H1 (cell line): ENCODE data around the gene RPL18A. TPM values are rescaled to one million over a fixed set of nuclear protein-coding genes. Genes with fewer than 3 reads are reported as not detected.
A peak's percentile ranks its signal among the peaks of the same experiment; 100 is the strongest.

Experiments
- CTCF ChIA-PET: fragments of 300-600 bp; sonication (Branson Sonifier 250); formaldehyde crosslinking; loops from one replicate; lab custom pipeline; 2021; ENCODE audit not compliant: partially characterized antibody; lab: Charles Lee
- POLR2A ChIA-PET: fragments of 300-600 bp; sonication (Branson Sonifier 250); formaldehyde crosslinking; loops from one replicate; lab custom pipeline; 2021; ENCODE audit warnings: inconsistent platforms; ENCODE audit not compliant: partially characterized antibody; lab: Charles Lee
- DNase-seq, 2 experiments: peaks; one replicate each; pipeline versions ENCODE4 v3.0.0 to v3.0.0-alpha.2; 2010 to 2022; ENCODE audit warnings: low spot score in 2 of 2, low read depth in 1 of 2, mixed read lengths in 1 of 2
- FAIRE-seq: peaks from 2 replicates; lab custom pipeline; 2011; peaks lifted over from hg19 to GRCh38; lab: Jason Lieb, UNC
- H2AFZ ChIP-seq: 2 replicates; pipeline ENCODE4 v1.8.1; 2012; ENCODE audit warnings: low read length, inconsistent platforms
- H2AK5ac ChIP-seq: 2 replicates; pipeline ENCODE4 v1.6.1; 2013; ENCODE audit warnings: low read depth, low read length
- H2BK120ac ChIP-seq: replicated peaks from 2 replicates; pipeline ENCODE3; 2013; ENCODE audit warnings: low read depth, low read length, inconsistent platforms
- H2BK12ac ChIP-seq: 2 replicates; pipeline ENCODE4 v1.6.1; 2013; ENCODE audit warnings: low read depth, low read length
- H2BK15ac ChIP-seq: 2 replicates; pipeline ENCODE4 v1.6.1; 2013; ENCODE audit warnings: low read length
- H2BK20ac ChIP-seq: 2 replicates; pipeline ENCODE4 v1.6.1; 2013; ENCODE audit warnings: low read length
- H2BK5ac ChIP-seq: 2 replicates; pipeline ENCODE4 v1.6.1; 2013; ENCODE audit warnings: low read depth, low read length
- H3K14ac ChIP-seq: 2 replicates; pipeline ENCODE4 v1.6.1; 2013; ENCODE audit warnings: inconsistent platforms; ENCODE audit not compliant: insufficient read length
- H3K18ac ChIP-seq: 2 replicates; pipeline ENCODE4 v1.6.1; 2013; ENCODE audit warnings: low read length; ENCODE audit errors: extremely low read depth
- H3K23ac ChIP-seq: 2 replicates; pipeline ENCODE4 v1.6.1; 2013; ENCODE audit warnings: inconsistent platforms; ENCODE audit not compliant: insufficient read length
- H3K23me2 ChIP-seq: 2 replicates; pipeline ENCODE4 v1.6.1; 2013; ENCODE audit warnings: low read depth, low read length
- H3K27ac ChIP-seq: 2 replicates; pipeline ENCODE4 v1.6.1; 2011; ENCODE audit warnings: low read depth, low read length, inconsistent platforms
- H3K27me3 ChIP-seq, 4 experiments: replicated peaks in 1 of 4; 1 replicate in 1 of 4; 2 replicates in 3 of 4; pipeline versions ENCODE4 v1.6.1 to v1.8.1; 2011 to 2013; ENCODE audit warnings: low read length in 3 of 4, mild to moderate bottlenecking in 3 of 4, inconsistent platforms in 2 of 4, mixed read lengths in 2 of 4, moderate library complexity in 1 of 4; ENCODE audit not compliant: control insufficient read depth in 3 of 4, insufficient read depth in 3 of 4; ENCODE audit errors: extremely low read depth in 1 of 4
- H3K36me3 ChIP-seq, 4 experiments: 2 replicates each; pipeline versions ENCODE4 v1.6.1 to v1.8.1; 2011 to 2013; ENCODE audit warnings: mild to moderate bottlenecking in 4 of 4, low read length in 3 of 4, moderate library complexity in 2 of 4, control low read depth in 1 of 4, inconsistent platforms in 1 of 4; ENCODE audit not compliant: insufficient read depth in 4 of 4, control insufficient read depth in 2 of 4
- H3K4ac ChIP-seq: replicated peaks from 2 replicates; pipeline ENCODE3; 2013; ENCODE audit warnings: low read length, low read depth, mixed read lengths, inconsistent platforms; ENCODE audit not compliant: insufficient read length
- H3K4me1 ChIP-seq, 4 experiments: replicated peaks in 1 of 4; 1 replicate in 1 of 4; 2 replicates in 3 of 4; pipeline versions ENCODE4 v1.6.1 to v1.8.1; 2011 to 2013; ENCODE audit warnings: low read length in 3 of 4, inconsistent platforms in 2 of 4, mixed read lengths in 1 of 4; ENCODE audit not compliant: insufficient read depth in 4 of 4, control insufficient read depth in 3 of 4
- H3K4me2 ChIP-seq, 2 experiments: 2 replicates each; pipeline versions ENCODE4 v1.6.1 to v1.8.1; 2011 to 2013; ENCODE audit warnings: low read depth in 2 of 2, low read length in 2 of 2, control low read depth in 1 of 2, inconsistent platforms in 1 of 2, mild to moderate bottlenecking in 1 of 2; ENCODE audit not compliant: insufficient read depth in 1 of 2
- H3K4me3 ChIP-seq, 4 experiments: fragments of 200-600, 300-600 bp in 1 of 4; sonication (generic), shearing (Covaris generic), sonication (Bioruptor Twin) in 1 of 4; 2 replicates each; pipeline versions ENCODE4 v1.5.1 to v1.8.1; 2011 to 2016; ENCODE audit warnings: low read length in 4 of 4, low read depth in 3 of 4, control low read depth in 2 of 4, inconsistent platforms in 2 of 4, mild to moderate bottlenecking in 2 of 4, mixed read lengths in 1 of 4, moderate library complexity in 1 of 4; ENCODE audit not compliant: insufficient read depth in 2 of 4; ENCODE audit errors: extremely low read depth in 1 of 4
- H3K56ac ChIP-seq: replicated peaks from 2 replicates; pipeline ENCODE3; 2013; ENCODE audit warnings: low read depth, mild to moderate bottlenecking, mixed read lengths, low read length, inconsistent platforms; ENCODE audit not compliant: insufficient read length
- H3K79me1 ChIP-seq: 2 replicates; pipeline ENCODE4 v1.6.1; 2013; ENCODE audit warnings: low read depth, low read length, control low read depth
- H3K79me2 ChIP-seq, 2 experiments: 2 replicates each; pipeline versions ENCODE4 v1.6.1 to v1.8.1; 2012 to 2013; ENCODE audit warnings: low read length in 2 of 2, mild to moderate bottlenecking in 2 of 2, inconsistent platforms in 1 of 2; ENCODE audit not compliant: insufficient read depth in 2 of 2, control insufficient read depth in 1 of 2
- H3K9ac ChIP-seq, 4 experiments: replicated peaks in 1 of 4; 1 replicate in 1 of 4; 2 replicates in 3 of 4; pipeline versions ENCODE4 v1.6.1 to v1.8.1; 2011 to 2013; ENCODE audit warnings: low read depth in 3 of 4, low read length in 3 of 4, control low read depth in 2 of 4, mild to moderate bottlenecking in 2 of 4, moderate library complexity in 2 of 4, inconsistent platforms in 1 of 4; ENCODE audit errors: extremely low read depth in 1 of 4
- H3K9me3 ChIP-seq, 2 experiments: 2 replicates each; pipeline versions ENCODE4 v1.6.1 to v1.8.1; 2012 to 2013; ENCODE audit warnings: mild to moderate bottlenecking in 2 of 2, moderate library complexity in 2 of 2, control low read depth in 1 of 2, inconsistent platforms in 1 of 2, low read depth in 1 of 2, low read length in 1 of 2, mixed read lengths in 1 of 2; ENCODE audit not compliant: insufficient read depth in 2 of 2
- H4K20me1 ChIP-seq, 2 experiments: replicated peaks in 1 of 2; 2 replicates each; pipeline versions ENCODE3 to v1.8.1; 2011 to 2013; ENCODE audit warnings: inconsistent platforms in 2 of 2, low read length in 2 of 2, mild to moderate bottlenecking in 1 of 2; ENCODE audit not compliant: insufficient read depth in 2 of 2, control insufficient read depth in 1 of 2
- H4K5ac ChIP-seq: 2 replicates; pipeline ENCODE4 v1.6.1; 2013; ENCODE audit warnings: low read length, low read depth, mixed read lengths, inconsistent platforms; ENCODE audit not compliant: insufficient read length
- H4K8ac ChIP-seq: 2 replicates; pipeline ENCODE4 v1.8.0; 2013; ENCODE audit warnings: mild to moderate bottlenecking, moderate library complexity, low read length, inconsistent platforms; ENCODE audit not compliant: insufficient read depth; ENCODE audit errors: extremely low read depth
- H4K91ac ChIP-seq: replicated peaks from 2 replicates; pipeline ENCODE3; 2013; ENCODE audit warnings: low read length, mixed read lengths, inconsistent platforms; ENCODE audit not compliant: insufficient read length
- HDAC6 ChIP-seq: IDR thresholded peaks from one replicate; pipeline ENCODE4 v1.7.1; 2012; ENCODE audit warnings: low read depth, mild to moderate bottlenecking, inconsistent platforms, low read length, moderate library complexity
- MAX ChIP-seq: IDR thresholded peaks from 2 replicates; pipeline ENCODE4 v1.6.1; 2012; ENCODE audit warnings: inconsistent platforms
- RAD21 ChIP-seq, 2 experiments: IDR thresholded peaks in 1 of 2; conservative IDR thresholded peaks in 1 of 2; 2 replicates each; pipeline ENCODE4 v1.6.1; 2011; ENCODE audit warnings: low read depth in 2 of 2, low read length in 2 of 2, improper control_type of control experiment in 1 of 2, inconsistent platforms in 1 of 2, mild to moderate bottlenecking in 1 of 2, moderate library complexity in 1 of 2
- SIX5 ChIP-seq: IDR thresholded peaks from 2 replicates; pipeline ENCODE4 v1.6.1; 2011; ENCODE audit warnings: mild to moderate bottlenecking, low read depth, low read length
- WGBS, 2 experiments: shearing (Covaris generic) in 1 of 2; methylation state at CpG; one replicate each; pipeline versions ENCODE4 v1.1.6 to v1.1.7; 2013 to 2015; ENCODE audit warnings: low lambda C conversion rate in 2 of 2, mixed read lengths in 2 of 2, inconsistent platforms in 1 of 2, low coverage in 1 of 2, missing lambda C conversion rate in 1 of 2; ENCODE audit not compliant: insufficient replicate concordance in 2 of 2, insufficient coverage in 1 of 2, insufficient read length in 1 of 2; ENCODE audit errors: extremely low coverage in 1 of 2, missing lambda C conversion rate in 1 of 2; 5-methylcytosine and 5-hydroxymethylcytosine counted together
- polyA plus RNA-seq, 7 experiments: library from polyadenylated mRNA; depleted of rRNA in 3 of 7; stranded (reverse) in 5 of 7; unstranded in 2 of 7; fragments of >200 nt in 5 of 7; fragments of 200-250 nt in 2 of 7; gene quantifications; 1 replicate in 5 of 7; 2 replicates in 1 of 7; 4 replicates in 1 of 7; pipeline versions ENCODE4 v1.2.1 to v1.2.3, GENCODE V29; 2011 to 2013; ENCODE audit warnings: missing spikeins in 2 of 7, mixed read lengths in 2 of 7
- total RNA-seq: library from RNA; stranded (reverse); fragmentation: NEBNext Ultra II Directional; extraction: Animal tissue kit (Norgen Biotek cat#: 25700); gene quantifications from 2 replicates; pipeline ENCODE4 v1.2.1, GENCODE V29; 2021

Gene RPL18A
- total and polyA plus RNA-seq, 2 of the 8 experiments (the other 6 are each of a cell fraction or from before 2014, with no cell fraction given), result 2,749 to 3,938 TPM

- FAIRE-seq, result no peak
- H3K27me3 ChIP-seq, result no peaks in the 10 kb centered on the region; a peak in 1 of 7 replicates
- peak overlapping the region; percentile 49 to 74 (median 64) for H3K4me3 ChIP-seq
- peak overlapping the region; percentile 97; the same call in 1 of the 2 replicates for H2AFZ ChIP-seq
- H3K9me3 ChIP-seq, result no peaks in the 10 kb centered on the region
- peak overlapping the region; percentile 82 for H2BK15ac ChIP-seq
- peak overlapping the region; percentile 85 to 91 for H3K4me2 ChIP-seq
- H3K27ac ChIP-seq, result no peak overlapping the region
- H3K56ac ChIP-seq, result no peak overlapping the region
- peaks cover 0 to under 1% of the 10 kb centered on the region in 2 experiments for H4K20me1 ChIP-seq
- no peaks in the 10 kb centered on the region for H3K79me1 ChIP-seq
- peaks cover 0 to 15% (median 3%) of the 10 kb centered on the region in 4 experiments; a peak in 6 of 7 replicates for H3K4me1 ChIP-seq
- ChIA-PET POLR2A (interaction anchor here (0.8 to 4.0 kb wide), 4 partner anchors 11 to 33 kb away, joined by 4 to 29 read pairs (median 12); partner anchors contain the start of gene RPL18A), CTCF (interaction anchor here (1.5 to 1.8 kb wide), 3 partner anchors 24 to 229 kb away, joined by 5 to 6 read pairs (median 5); no protein-coding TSS in a partner anchor)
- H2BK20ac ChIP-seq, result no peak overlapping the region
- no peak overlapping the region for H2BK5ac ChIP-seq
- H3K36me3 ChIP-seq, result no peaks in the 10 kb centered on the region
- TF ChIP-seq HDAC6 (no peak), MAX (no peak; the same call in 1 of the 2 replicates), RAD21 (IDR thresholded peaks at IDR 0.05 in 1 of 2, conservative IDR thresholded peaks at IDR 0.05 in 1 of 2; ENCODE audit: low read depth in 2 of 2, low read length in 2 of 2) (no peak), SIX5 (no peak)
- H4K5ac ChIP-seq, result no peak overlapping the region
- H2BK120ac ChIP-seq, result no peak overlapping the region
- peaks cover 5% of the 10 kb centered on the region; the same call in 1 of the 2 replicates for H3K23me2 ChIP-seq
- H2AK5ac ChIP-seq, result no peak overlapping the region
- no peak overlapping the region for H3K4ac ChIP-seq
- no peaks in the 10 kb centered on the region for H3K79me2 ChIP-seq
- peak overlapping the region; percentile 35 for H4K91ac ChIP-seq
- no peak overlapping the region for H3K14ac ChIP-seq
- no peak for DNase-seq
- H2BK12ac ChIP-seq, result no peak overlapping the region; the same call in 1 of the 2 replicates
- WGBS, 2 experiments, result 53% methylated on average over 24 of the region's 25 CpGs; no CpG with 5 or more reads in 1 of the 2 experiments
- H4K8ac ChIP-seq, result peak overlapping the region; percentile 92; the same call in 1 of the 2 replicates
- no peak overlapping the region for H3K23ac ChIP-seq
- peak overlapping the region in 2 of 4 experiments; percentile 20 to 32; a peak in 3 of 7 replicates for H3K9ac ChIP-seq
- no peak overlapping the region for H3K18ac ChIP-seq
These were observed 28.3 kb upstream of the RPL18A start for GRCh38 chr19:17831419-17831888.
